LNCaP clone FGC (cell line): Measurements from ENCODE around the gene COL15A1.

Experiments used
- DNase-seq: peaks from one replicate; pipeline ENCODE4 v3.0.0-alpha.2; 2011; ENCODE audit warnings: low read depth
- H3K4me3 ChIP-seq: 2 replicates; pipeline ENCODE4 v1.5.1; 2011; ENCODE audit warnings: mild to moderate bottlenecking, low read depth, low read length, control low read depth
- CTCF ChIP-seq: IDR thresholded peaks from 2 replicates; pipeline ENCODE4 v1.5.1; 2012; ENCODE audit warnings: mild to moderate bottlenecking; ENCODE audit not compliant: control insufficient read depth, insufficient read depth; ENCODE audit errors: extremely low read depth

COL15A1 gene

DNA sequence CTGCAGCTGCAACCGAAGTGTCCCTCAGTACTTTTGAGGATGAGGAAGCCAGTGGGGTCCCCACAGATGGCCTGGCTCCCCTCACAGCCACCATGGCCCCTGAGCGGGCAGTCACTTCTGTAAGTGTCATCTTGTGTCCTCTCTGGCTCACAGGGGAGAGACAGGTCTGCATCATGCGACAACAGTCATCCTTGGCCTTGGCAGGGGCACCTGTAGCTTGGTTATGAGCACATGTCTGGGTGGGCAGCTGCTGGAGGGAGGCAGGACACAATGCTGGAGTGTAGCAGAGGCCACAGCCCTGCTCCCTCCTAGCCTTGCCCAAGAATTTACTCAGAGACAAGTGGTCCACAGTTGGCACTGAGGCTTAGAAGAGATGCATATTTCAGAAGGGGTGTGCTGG, 71.7 kb downstream of the COL15A1 start:
- no peak overlapping the region for H3K4me3 ChIP-seq
- TF ChIP-seq CTCF = no peak
- no peak for DNase-seq

DNA sequence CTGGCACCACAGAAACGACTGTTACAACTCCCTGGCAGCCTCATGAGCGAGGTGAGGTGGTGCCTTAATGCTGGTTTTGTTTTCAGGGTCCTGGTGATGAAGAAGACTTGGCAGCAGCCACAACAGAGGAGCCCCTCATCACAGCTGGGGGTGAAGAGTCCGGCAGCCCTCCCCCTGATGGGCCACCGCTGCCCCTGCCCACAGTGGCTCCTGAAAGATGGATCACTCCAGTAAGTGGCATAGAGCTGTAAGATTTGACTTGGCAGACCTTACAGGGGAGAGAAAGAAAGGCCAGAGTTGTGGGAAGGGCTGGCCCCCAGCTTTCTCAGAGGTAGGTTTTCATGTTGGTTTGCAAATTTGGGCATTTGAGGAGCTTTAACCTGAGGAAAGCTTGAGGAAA, 72.2 kb downstream of the COL15A1 start:
- no peak overlapping the region for H3K4me3 ChIP-seq
- no peak for DNase-seq
- no peak for TF ChIP-seq CTCF

DNA sequence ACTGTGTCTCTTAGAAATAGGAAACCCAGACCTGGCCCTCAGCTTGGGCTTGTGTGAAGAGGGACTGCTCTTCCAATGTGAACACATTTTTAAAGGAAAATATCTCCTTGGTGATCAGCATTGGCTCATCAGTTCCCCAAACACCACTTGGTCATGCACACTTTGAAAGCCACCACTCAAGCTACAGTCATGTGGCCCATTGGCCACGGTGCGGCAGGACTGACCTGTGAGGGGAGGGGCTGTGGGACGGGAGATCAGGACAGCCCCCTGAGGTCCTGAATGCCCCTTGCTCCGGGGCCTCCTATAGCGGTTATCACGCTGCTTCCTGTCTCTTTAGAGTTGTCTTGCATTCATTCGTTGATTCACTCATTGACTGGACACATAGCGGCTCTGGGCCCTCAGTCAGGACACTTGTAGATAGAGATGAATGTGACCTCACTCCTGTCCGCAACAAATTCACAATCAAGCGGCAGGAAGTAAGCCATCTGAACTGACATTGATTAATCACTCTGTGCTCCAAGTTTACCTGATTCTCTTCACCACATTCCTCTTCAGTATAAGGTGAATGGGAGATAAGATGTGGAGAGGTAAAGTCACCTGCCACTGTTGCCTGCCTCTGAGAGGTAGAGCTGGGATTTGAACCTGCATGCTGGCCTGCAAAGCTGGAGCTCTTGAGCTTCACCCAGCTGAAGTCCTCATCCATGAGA, 73.1 kb downstream of the COL15A1 start:
- no peak for DNase-seq
- no peak overlapping the region for H3K4me3 ChIP-seq
- TF ChIP-seq CTCF = no peak

DNA sequence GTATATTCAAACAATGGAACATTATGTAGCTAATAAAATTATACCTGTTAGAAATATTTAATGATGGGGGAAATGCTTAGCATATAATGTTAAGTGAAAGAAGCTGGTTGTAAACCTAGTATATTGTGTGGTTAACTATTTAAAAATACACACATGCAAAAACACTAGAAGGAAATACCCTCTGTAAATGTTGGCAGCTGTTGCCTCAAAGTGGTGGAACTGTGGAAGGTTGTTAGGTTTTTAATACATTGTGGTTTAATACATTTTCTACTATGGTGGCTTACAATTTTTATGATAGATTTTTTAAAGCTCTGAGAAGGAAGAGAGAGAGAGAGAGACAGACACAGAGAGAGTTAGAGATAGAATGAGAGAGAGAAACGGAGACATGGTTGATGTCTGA, 74.9 kb downstream of the COL15A1 start:
- no peak for DNase-seq
- no peak for TF ChIP-seq CTCF
- no peak overlapping the region for H3K4me3 ChIP-seq

DNA sequence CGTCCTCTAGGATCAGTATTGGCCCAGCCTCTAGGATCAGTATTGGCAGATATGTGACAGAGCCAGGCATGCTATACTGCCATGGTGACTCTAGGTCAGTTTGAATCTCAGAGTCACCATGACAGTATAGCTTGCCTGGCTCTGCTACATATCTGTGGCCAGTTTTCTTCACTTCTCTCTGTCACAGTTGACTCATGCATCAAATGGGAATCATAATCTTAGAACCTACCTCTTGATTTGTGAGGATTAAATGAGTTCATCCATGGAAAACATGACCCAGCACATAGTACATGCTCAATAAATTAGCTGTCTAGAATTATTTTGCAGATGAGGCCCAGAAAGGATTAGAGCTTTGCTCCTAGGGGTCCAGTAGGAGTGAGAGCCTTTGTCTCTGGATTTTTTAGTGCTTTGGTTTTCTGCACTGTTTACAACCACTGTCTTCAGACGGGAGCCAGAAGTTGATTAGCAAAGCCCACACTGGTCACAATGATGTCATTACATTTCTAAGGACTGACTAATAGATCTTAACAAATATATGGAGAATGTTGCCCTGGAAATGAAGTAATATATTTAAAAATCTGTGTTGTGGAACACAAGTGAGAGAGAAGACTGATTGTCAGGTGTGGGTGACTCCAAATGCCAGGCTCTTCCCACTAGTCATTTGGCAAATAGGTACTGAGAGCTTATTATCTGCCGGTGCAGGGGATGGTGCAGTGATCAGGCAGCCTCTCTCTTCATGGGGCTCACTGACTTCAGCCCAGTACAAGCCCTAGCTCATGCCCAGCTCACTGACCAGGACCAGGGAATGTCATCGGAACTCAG, 76.0 kb downstream of the COL15A1 start:
- no peak for DNase-seq
- TF ChIP-seq CTCF = no peak
- no peak overlapping the region for H3K4me3 ChIP-seq

GRCh38 chr9:99020786-99021436, 77.2 kb downstream of the COL15A1 start:
- no peak for TF ChIP-seq CTCF
- DNase-seq = no peak
- no peak overlapping the region for H3K4me3 ChIP-seq
